ENCODE measurements around the gene ADNP2.

The ADNP2 gene

GRCh38 chr18:80067321-80067720, 41.7 kb upstream of the ADNP2 start:
- H3F3A ChIP-seq (ENCODE audit: low read depth) = no peaks in the 10 kb centered on the region
- no peak overlapping the region for H3K4me3 ChIP-seq (ENCODE audit: low read length, poor library complexity, severe bottlenecking)
- no peaks in the 10 kb centered on the region for H3K79me2 ChIP-seq (ENCODE audit: insufficient read depth, low read length)
- H4K20me1 ChIP-seq (ENCODE audit: insufficient read depth, low read length, poor library complexity, severe bottlenecking) = no peaks in the 10 kb centered on the region
- H3K4me1 ChIP-seq (ENCODE audit: insufficient read depth, low read length, poor library complexity, severe bottlenecking) = no peaks in the 10 kb centered on the region
- no peaks in the 10 kb centered on the region for H3K27me3 ChIP-seq (ENCODE audit: insufficient read depth, low read length, poor library complexity, severe bottlenecking)
- H2AFZ ChIP-seq (ENCODE audit: low read length) = no peak overlapping the region
- no peaks in the 10 kb centered on the region for H3K36me3 ChIP-seq (ENCODE audit: insufficient read depth, low read length)
- TF ChIP-seq EZH2phosphoT487 (IDR thresholded peaks at IDR 0.05; ENCODE audit: borderline replicate concordance) = no peak
- no peak for TF ChIP-seq CTCF (conservative IDR thresholded peaks at IDR 0.05; ENCODE audit: low read length)
- no peak overlapping the region for H3K9ac ChIP-seq (ENCODE audit: low read depth, low read length, poor library complexity, severe bottlenecking)
- no peak overlapping the region for H3K4me2 ChIP-seq (ENCODE audit: low read depth, low read length, poor library complexity, severe bottlenecking)
- H3K9me2 ChIP-seq (replicated peaks; ENCODE audit: low read depth, low read length) = no peaks in the 10 kb centered on the region
- peaks cover 26% of the 10 kb centered on the region for H3K9me3 ChIP-seq (ENCODE audit: insufficient read depth, low read depth, low read length)

- Histone ChIP-seq H3K79me2 (ENCODE audit: insufficient read depth, low read length) (no peaks in the 10 kb centered on the region), H3K9ac (ENCODE audit: low read depth, low read length, poor library complexity, severe bottlenecking) (no peak overlapping the region), H2AFZ (ENCODE audit: low read length) (no peak overlapping the region), H3K4me1 (ENCODE audit: insufficient read depth, low read length, poor library complexity, severe bottlenecking) (no peaks in the 10 kb centered on the region), H3K9me3 (ENCODE audit: insufficient read depth, low read depth, low read length) (peaks cover 26% of the 10 kb centered on the region), H3K4me2 (ENCODE audit: low read depth, low read length, poor library complexity, severe bottlenecking) (no peak overlapping the region), H4K20me1 (ENCODE audit: insufficient read depth, low read length, poor library complexity, severe bottlenecking) (no peaks in the 10 kb centered on the region), H3K4me3 (ENCODE audit: low read length, poor library complexity, severe bottlenecking) (no peak overlapping the region), H3K36me3 (ENCODE audit: insufficient read depth, low read length) (no peaks in the 10 kb centered on the region), H3K9me2 (replicated peaks; ENCODE audit: low read depth, low read length) (no peaks in the 10 kb centered on the region), H3F3A (ENCODE audit: low read depth) (no peaks in the 10 kb centered on the region), H3K27me3 (ENCODE audit: insufficient read depth, low read length, poor library complexity, severe bottlenecking) (no peaks in the 10 kb centered on the region)
- TF ChIP-seq EZH2phosphoT487 (IDR thresholded peaks at IDR 0.05; ENCODE audit: borderline replicate concordance) = no peak
- TF ChIP-seq CTCF (conservative IDR thresholded peaks at IDR 0.05; ENCODE audit: low read length) = no peak
These were observed 41.2 kb upstream of the ADNP2 start for GRCh38 chr18:80067897-80068296.

GRCh38 chr18:80068571-80069272, 40.3 kb upstream of the ADNP2 start:
- Histone ChIP-seq H3K27me3 (ENCODE audit: insufficient read depth, low read length, poor library complexity, severe bottlenecking) (no peaks in the 10 kb centered on the region), H3F3A (ENCODE audit: low read depth) (no peaks in the 10 kb centered on the region), H3K9me2 (replicated peaks; ENCODE audit: low read depth, low read length) (no peaks in the 10 kb centered on the region), H3K79me2 (ENCODE audit: insufficient read depth, low read length) (no peaks in the 10 kb centered on the region), H3K9me3 (ENCODE audit: insufficient read depth, low read depth, low read length) (peaks cover 24% of the 10 kb centered on the region), H3K36me3 (ENCODE audit: insufficient read depth, low read length) (no peaks in the 10 kb centered on the region), H4K20me1 (ENCODE audit: insufficient read depth, low read length, poor library complexity, severe bottlenecking) (no peaks in the 10 kb centered on the region), H3K9ac (ENCODE audit: low read depth, low read length, poor library complexity, severe bottlenecking) (no peak overlapping the region), H3K4me1 (ENCODE audit: insufficient read depth, low read length, poor library complexity, severe bottlenecking) (no peaks in the 10 kb centered on the region), H3K4me2 (ENCODE audit: low read depth, low read length, poor library complexity, severe bottlenecking) (no peak overlapping the region), H2AFZ (ENCODE audit: low read length) (no peak overlapping the region), H3K4me3 (ENCODE audit: low read length, poor library complexity, severe bottlenecking) (no peak overlapping the region)
- no peak for TF ChIP-seq EZH2phosphoT487 (IDR thresholded peaks at IDR 0.05; ENCODE audit: borderline replicate concordance)
- TF ChIP-seq CTCF (conservative IDR thresholded peaks at IDR 0.05; ENCODE audit: low read length) = no peak
